ENCODE results near the gene TUSC2.
A peak's percentile ranks its signal among the peaks of the same experiment; 100 is the strongest.

The TUSC2 gene

GRCh38 chr3:50354850-50355249 lies 26.8 kb upstream of the TUSC2 start:
- no peak overlapping the region for H3K4me3 ChIP-seq (ENCODE audit: control insufficient read depth, low read depth, low read length)
- no peak for TF ChIP-seq CTCF (IDR thresholded peaks at IDR 0.05; ENCODE audit: control insufficient read depth, insufficient read depth, low read depth, low read length, missing control alignments)
- DNase-seq (ENCODE audit: low read depth) = no peak

- DNase-seq (ENCODE audit: low read depth) = no peak
- TF ChIP-seq CTCF (IDR thresholded peaks at IDR 0.05; ENCODE audit: control insufficient read depth, insufficient read depth, low read depth, low read length, missing control alignments) = no peak
- no peak overlapping the region for H3K4me3 ChIP-seq (ENCODE audit: control insufficient read depth, low read depth, low read length)
These were observed 26.3 kb upstream of the TUSC2 start for GRCh38 chr3:50354186-50354764.

GRCh38 chr3:50353245-50354004 lies 25.4 kb upstream of the TUSC2 start:
- no peak for DNase-seq (ENCODE audit: low read depth)
- no peak overlapping the region for H3K4me3 ChIP-seq (ENCODE audit: control insufficient read depth, low read depth, low read length)
- TF ChIP-seq CTCF (IDR thresholded peaks at IDR 0.05; ENCODE audit: control insufficient read depth, insufficient read depth, low read depth, low read length, missing control alignments) = no peak

GRCh38 chr3:50352781-50353180 lies 24.8 kb upstream of the TUSC2 start:
- H3K4me3 ChIP-seq (ENCODE audit: control insufficient read depth, low read depth, low read length) = no peak overlapping the region
- TF ChIP-seq CTCF (IDR thresholded peaks at IDR 0.05; ENCODE audit: control insufficient read depth, insufficient read depth, low read depth, low read length, missing control alignments) = peak; percentile 48
- no peak for DNase-seq (ENCODE audit: low read depth)

- TF ChIP-seq CTCF (IDR thresholded peaks at IDR 0.05; ENCODE audit: control insufficient read depth, insufficient read depth, low read depth, low read length, missing control alignments) = no peak
- no peak for DNase-seq (ENCODE audit: low read depth)
- H3K4me3 ChIP-seq (ENCODE audit: control insufficient read depth, low read depth, low read length) = peak overlapping the region; percentile 81
These were observed 23.3 kb upstream of the TUSC2 start for GRCh38 chr3:50351323-50351697.

- TF ChIP-seq CTCF (IDR thresholded peaks at IDR 0.05; ENCODE audit: control insufficient read depth, insufficient read depth, low read depth, low read length, missing control alignments) = no peak
- peak; percentile 62 for DNase-seq (ENCODE audit: low read depth)
- peak within 1 kb of the TSS; percentile 81 for H3K4me3 ChIP-seq (ENCODE audit: control insufficient read depth, low read depth, low read length)
These were observed 22.7 kb upstream of the TUSC2 start, which contains the start of the genes CYB561D2 and NPRL2 for GRCh38 chr3:50350527-50351322. Gene CYB561D2 (plus strand): TSS chr3:50350862. CDS start chr3:50351434, 572 bp downstream. Gene NPRL2 (minus strand): TSS chr3:50350775. CDS start chr3:50350652, 123 bp downstream.

Measured in AG09309 (cell line).